ENCODE results near the gene ZNF512.

DNA sequence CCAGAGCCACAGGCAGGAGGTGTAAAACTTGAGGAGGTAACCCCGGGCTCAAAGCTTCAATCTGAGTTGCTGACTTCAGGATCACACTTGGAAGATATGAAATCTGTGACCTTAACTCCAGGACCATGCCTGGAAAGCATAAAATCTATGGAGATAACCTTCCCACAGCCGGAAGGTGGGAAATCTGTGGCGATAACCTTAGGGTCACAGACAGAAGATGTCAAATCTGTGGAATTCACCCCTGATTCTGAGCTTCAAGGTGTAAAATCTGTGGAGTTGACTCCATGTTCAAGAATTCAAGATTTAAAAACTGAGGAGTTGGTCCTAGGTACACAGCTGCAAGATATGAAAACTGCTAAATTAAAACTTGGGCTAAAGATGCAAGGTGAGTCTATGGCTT, 11.6 kb upstream of the ZNF512 start:
- no peak for TF ChIP-seq POLR2A (IDR thresholded peaks at IDR 0.05; ENCODE audit: low read length)
- no peak for TF ChIP-seq GATA1 (IDR thresholded peaks at IDR 0.05; ENCODE audit: low read depth, low read length)

Data from erythroblast (primary cell).